Stimulated activated CD4-positive, alpha-beta T cell treated with anti-CD3 and anti-CD28 coated beads, Interleukin-1b, Interleukin-23, amount 100 ng/mL, for 48 hours (primary cell): ENCODE measurements around the gene AP3S1.
"Not testable (repeated sequence)": the region's sequence is repeated elsewhere in the genome, so short reads cannot be mapped to it uniquely, and the experiment has no call there.

Experiments
- DNase-seq: peaks from one replicate; pipeline ENCODE4 v3.0.0-alpha.2; 2020

Gene AP3S1

DNA sequence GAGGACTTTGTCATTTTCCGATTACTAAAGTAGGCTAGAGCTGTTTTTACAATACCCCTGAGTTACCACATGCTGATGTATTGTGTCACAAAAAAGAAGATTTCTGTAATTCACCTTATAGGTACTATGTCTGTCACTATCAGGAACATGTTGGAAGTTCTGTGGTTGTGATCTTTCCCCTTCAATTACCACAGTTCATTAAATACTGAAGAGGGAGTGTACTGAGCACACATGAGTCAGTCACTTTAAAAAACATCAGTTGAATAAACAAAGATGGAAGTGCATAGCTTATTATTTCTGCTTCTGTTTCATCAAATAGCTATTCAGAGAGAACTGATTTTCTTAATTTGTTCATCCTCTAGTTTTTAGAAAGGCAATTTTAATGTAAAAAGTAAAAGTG, 31.7 kb downstream of the AP3S1 start:
- no peak for DNase-seq

DNA sequence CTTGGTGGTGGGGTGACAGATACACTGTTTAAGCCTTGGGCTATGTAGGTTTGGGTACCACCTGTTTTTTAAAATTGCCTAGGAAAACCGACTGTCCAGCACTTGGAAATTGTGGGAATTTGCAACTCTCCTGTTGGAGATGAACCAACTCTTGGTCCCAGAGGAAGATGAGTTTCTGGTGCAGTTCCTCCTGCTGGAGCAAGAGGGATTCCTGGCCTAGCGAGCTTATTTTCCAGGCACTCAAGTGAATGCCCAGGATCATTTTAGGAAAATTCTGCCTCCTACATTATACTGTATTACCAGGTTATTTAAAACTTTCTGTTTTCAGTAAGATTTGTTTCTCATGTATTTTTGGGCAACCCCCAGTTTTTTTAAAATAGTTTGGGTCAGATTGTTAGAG, 33.7 kb downstream of the AP3S1 start:
- no peak for DNase-seq

DNA sequence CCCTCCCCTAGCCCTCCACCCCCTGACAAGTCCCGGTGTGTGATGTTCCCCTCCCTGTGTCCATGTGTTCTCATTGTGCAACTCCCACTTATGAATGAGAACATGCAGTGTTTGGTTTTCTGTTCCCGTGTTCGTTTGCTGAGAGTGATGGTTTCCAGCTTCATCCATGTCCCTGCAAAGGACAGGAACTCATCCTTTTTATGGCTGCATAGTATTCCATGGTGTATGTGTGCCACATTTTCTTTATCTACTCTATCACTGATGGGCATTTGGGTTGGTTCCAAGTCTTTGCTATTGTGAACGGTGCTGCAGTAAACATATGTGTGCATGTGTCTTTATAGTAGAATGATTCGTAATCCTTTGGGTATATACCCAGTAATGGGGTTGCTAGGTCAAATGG, 35.6 kb downstream of the AP3S1 start:
- DNase-seq, result not testable (repeated sequence)

DNA sequence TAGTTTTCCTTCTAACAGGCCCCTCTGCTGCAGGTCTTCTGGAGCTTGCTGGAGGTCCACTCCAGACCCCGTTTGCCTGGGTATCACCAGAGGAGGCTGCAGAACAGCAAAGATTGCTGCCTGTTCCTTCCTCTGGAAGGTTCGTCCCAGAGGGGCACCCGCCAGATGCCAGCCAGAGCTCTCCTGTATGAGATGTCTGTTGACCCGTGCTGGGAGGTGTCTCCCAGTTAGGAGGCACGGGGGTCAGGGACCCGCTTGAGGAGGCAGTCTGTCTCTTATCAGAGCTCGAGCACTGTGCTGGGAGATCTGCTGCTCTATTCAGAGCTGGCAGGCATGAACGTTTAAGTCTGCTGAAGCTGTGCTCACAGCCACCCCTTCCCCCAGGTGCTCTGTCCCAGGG, 40.7 kb downstream of the AP3S1 start:
- not testable (repeated sequence) for DNase-seq

DNA sequence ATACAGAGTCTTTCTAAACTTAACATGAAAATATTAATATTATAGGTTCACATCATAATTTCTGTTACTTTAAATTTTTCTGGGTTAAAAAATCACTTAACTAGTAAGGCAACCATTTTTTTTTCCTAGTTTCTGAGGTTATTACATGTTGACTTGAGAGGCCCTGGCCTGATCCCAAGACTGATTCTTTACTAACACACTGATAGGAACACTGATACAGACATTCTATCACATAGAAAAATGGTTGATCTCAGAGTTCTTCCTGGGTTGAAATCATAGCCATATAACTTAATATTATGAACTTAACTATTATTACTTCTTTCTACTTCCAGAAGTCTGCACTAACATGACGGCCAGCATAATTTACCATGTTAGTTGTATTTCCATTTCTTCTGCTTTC, 43.0 kb downstream of the AP3S1 start:
- DNase-seq, result no peak

DNA sequence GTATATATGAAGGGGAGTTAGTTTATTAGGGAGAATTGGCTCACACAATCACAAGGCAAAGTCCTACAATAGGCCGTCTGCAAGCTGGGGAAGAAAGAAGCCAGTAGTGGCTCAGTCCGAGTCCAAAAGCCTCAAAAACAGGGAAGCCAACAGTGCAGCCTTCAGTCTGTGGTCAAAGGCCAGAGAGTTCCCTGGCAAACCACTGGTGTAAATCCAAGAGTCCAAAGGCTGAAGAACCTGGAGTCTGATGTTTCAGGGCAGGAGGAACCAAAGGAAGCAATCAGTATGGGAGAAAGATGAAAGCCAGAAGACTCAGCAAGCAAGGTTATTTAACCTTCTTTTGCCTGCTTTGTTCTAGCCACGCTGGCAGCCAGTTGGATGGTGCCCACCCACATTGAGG, 43.5 kb downstream of the AP3S1 start:
- not testable (repeated sequence) for DNase-seq

DNA sequence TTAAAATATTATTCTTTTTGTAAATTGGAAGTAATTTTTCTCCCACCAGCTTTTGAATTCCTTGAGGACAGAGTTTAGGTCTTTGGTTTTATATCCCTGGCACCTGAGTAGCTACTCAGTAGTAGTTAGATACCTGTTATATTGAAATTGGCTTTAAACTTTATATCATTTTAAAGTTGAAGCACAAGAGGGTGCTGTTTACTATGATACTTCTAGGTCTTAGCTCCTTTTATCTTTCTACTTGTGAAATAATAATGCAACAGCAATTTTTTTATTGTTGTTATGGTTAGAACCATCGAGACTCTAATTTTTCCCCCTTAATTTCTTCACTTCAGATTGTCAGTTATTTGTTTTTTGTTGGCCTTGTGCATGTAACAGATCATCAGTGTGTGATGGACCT, 46.3 kb downstream of the AP3S1 start:
- DNase-seq, result no peak

DNA sequence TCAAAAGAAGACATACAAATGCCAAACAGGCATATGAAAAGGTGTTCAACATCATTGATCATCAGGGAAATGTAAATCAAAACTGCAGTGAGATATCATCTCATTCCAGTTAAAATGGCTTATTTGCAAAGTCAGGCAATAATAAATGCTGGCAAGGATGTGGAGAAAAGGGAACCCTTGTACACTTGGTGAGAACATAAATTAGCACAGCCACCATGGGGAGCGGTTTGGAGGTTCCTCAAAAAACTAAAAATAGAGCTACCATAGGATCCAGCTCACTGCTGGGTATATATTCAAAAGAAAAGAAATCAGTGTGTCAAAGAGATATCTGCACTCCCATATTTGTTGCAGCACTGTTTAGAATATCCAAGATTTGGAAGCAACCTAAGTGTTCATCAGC, 50.3 kb downstream of the AP3S1 start:
- DNase-seq, result no peak

DNA sequence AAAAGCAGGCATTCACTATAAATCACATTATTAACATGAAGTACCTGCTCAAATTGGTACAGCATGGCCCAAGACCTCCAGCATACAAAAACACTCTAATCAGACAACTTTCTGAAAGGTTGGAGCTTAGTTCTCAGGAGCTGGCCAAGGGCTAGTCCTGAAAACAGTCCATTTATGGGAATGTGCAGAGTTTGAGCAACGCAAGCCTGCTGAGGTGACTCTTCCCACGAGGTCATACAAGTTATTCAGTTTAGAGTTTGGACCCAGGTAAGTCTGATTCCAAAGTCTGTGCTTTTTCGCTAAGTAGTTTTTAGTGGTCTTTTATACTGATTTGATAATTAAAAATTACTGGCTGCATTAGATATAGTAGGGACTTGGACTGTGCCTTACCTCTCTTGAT, 52.6 kb downstream of the AP3S1 start:
- DNase-seq, result no peak

DNA sequence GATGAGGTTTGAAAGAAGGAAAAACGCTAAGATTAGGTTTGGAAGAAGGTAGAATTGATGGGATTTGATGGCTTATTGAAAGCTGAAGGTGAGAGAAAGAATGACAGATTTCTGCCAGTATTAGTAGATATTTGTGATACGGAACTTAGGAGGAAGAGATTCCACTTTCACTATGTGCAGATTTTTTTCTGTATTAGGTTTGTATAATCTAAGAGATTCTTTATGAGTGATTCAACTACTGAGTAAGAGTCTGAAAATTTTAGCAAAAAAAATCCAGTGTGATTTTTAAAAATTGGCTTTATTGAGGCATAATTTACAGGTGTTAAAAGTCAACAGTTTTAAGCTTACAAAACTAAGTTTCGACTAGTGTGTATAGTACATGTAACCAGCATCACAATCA, 54.1 kb downstream of the AP3S1 start:
- DNase-seq, result no peak

DNA sequence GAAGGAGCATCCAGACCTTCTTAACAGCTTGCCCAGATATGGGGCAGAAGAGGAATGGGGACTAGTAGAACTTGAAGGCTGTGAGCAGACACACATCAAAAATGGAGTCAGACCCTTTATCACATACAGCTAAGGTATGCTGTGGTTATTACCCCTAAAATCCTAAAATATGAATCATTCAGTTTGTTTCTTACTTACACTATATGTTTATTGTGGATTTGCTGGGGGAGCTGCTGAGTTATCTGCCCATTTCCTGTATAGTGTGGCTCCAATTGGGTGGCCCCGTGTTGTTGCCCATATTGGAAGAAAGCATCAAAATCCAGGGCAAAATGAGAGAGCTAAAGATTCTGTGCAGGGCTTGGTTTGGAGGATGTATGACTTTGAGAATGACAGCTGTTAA, 56.9 kb downstream of the AP3S1 start:
- DNase-seq, result no peak

DNA sequence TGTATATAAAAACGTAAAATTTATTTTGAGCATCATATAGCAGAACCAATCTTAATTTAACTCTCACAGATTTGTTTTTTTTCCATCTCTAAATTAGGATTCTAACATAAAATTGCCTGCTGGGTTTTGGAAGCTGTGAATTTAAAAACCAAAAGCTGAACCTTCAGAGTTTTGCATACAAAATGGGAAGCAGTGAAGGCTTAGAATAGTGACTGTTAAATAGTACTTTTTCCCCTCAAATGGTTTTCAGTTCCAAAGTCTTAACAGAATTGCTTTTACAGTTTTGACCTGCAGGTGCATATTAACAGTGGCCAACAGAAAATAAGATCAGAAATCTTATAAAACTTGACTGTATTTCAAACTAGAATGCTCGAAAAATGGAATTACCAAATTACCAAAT, 65.4 kb downstream of the AP3S1 start:
- no peak for DNase-seq

DNA sequence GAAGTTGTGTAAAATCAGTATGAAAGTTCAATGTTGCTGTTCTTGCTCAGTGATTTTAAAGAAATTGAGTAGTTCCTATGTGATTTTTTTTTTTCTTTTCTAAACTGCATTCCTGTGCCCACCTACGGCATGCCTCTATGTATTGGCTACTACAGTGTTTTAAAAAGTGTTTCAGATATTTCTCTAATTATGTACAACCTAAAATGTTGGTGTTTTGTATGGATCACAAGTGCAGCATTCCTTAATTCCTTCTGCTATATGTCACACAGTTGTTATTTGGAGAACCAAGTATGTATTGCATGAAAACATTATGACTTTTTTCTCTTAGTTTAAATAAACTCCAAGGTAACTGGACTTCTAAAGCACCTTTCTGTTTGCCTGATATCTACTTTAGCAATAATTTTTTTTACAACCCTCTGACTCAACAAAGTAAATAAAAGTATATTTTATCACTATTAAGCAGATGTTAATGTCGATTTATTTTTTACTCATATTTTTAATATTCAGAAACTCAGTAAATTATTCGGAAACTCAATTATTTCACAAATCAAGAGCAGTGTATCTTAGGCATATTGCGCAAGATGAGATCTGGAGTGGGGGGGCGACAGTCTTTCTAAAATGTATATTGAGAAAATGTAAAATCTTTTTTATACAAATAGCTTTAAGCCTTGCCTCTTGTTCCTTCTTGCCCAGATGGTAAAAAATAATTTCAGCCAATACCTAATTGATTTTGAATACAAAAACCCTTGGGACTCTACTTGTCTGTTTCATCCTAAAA, 72.1 kb downstream of the AP3S1 start:
- not testable (repeated sequence) for DNase-seq

DNA sequence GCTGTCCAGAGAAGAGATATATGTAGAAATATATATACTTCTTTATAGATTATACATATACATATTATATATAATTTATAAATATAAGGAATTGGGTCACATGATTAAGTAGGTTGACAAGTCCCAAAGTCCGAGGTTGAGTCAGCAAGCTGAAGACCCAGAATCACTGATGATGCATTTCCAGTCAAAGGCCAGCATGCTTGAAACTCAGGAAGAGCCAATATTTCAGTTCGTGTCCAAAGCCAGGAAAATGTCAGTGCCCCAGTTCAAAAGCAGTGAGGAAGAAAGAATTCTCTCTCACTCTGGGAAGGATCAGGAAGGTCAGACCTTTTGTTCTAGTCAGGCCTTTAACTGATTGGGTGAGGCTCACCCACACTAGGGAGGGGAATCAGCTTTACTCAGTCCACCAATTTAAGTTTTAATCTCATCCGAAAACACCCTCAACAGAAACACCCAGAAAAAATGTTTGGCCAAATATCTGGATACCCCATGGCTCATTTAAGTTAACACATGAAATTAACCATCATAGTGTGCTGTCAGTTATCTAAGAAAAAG, 78.5 kb downstream of the AP3S1 start:
- DNase-seq, result no peak

DNA sequence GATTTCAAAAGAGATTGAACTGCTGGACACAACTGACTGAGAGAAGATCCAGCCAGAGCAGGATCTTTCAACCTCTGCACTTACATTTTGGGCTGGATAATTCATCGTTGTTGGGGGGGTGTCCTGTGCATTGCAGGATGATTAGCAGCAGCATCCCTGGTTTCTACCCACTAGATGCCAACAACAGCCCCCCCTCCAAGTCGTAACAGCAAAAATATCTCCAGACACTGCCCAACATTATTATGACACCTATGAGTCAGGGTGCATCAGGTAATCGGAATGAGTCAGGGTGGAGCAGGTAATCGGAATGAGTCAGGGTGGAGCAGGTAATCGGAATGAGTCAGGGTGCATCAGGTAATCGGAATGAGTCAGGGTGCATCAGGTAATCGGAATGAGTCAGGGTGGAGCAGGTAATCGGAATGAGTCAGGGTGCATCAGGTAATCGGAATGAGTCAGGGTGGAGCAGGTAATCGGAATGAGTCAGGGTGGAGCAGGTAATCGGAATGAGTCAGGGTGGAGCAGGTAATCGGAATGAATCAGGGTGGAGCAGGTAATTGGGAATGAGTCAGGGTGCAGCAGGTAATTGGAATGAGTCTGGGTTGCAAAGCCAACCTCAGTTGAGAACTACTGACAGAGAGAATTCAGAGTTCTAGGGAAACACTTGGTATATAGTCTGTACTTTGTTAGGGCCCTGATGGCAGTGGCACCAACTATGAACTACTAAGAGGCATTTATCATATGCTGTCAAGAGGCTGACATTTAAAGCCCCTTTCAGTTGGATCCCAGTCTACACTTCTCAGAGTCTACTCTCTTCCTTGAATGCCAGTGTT, 87.1 kb downstream of the AP3S1 start:
- not testable (repeated sequence) for DNase-seq

DNA sequence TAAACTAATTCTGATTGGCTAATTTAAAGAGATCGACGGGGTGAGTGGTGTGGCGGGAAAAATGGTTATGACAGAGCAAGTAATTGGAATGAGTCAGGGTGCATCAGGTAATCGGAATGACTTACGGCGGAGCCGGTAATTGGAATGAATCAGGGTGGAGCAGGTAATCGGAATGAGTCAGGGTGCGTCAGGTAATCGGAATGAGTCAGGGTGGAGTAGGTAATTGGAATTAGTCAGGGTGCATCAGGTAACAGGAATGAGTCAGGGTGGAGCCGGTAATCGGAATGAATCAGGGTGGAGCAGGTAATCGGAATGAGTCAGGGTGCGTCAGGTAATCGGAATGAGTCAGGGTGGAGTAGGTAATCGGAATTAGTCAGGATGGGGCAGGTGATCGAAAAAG, 88.4 kb downstream of the AP3S1 start:
- DNase-seq, result peak; percentile 15

DNA sequence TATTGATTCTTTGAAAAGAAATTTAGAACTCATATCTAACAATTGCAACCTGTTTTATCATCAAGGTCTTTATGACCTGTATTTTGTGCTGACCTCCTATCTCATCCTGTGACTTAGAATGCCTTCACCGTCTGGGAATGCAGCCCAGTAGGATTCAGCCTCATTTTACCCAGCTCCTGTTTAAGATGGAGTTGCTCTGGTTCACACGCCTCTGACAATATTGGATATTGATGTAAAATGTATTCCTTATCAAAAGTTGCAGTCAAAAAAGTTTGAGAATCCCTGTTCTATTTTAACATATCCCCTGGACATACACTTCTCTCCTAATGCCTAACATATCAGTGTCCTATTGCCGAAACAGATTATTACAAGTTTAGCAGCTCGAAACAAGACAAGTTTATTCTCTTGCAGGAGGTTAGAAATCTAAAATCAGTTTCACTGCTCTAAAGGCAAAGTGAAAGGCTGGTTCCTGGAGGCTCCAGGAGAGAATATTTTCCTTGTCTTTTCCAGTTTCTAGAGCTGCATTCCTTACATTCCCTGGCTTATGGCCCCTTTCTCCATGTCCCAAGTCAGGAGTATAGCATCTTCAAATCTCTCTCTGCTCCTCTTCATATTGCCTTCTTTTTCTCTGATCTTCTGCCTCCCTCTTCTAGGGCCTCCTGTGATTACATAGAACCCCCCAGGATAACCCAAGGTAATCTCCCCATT, 89.0 kb downstream of the AP3S1 start:
- DNase-seq, result no peak

DNA sequence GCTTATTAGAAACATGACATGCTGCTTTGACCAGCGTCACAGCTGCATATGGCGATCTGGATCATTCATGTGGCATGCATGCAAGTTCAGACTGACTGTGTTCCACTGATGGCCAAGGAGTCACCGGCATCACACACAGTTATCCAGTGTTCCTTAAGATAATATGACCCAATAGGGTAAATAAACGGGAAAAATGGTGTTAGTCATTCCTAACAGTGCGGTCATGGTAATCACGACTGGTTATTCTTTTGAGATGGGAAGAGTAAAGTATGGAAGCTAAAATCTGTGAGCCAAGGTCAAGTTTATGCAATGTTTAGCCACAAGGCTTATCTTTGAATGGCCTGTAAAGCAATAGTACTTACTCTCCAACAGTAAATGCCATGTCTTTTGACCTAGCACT, 91.3 kb downstream of the AP3S1 start:
- no peak for DNase-seq

DNA sequence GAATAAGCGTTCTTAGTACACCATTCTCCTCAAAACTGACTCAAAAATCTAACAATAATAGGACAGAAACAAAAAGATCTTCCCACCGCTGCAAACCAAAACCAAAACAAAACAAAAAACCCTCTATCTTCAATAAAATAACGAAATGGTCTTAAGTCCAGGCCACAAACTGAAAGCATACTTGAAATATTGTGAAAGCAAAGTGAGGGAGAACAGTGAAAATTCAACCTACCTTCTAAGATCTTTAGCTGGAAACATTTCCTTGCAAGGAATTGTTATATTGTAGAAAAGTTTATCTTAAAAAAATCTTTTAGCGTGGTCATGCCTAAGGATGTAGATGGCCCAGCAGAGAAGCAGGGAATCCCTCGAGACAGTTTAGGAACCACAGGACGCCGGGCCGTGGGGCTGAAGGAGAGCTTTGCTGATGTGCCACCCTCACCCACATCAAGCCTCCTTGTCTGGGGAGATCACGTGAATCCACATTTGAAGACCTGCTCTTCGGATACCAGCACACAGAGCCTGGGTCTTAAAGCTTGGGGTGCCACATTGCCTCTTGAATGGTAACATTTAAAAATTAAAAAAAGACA, 92.7 kb downstream of the AP3S1 start:
- no peak for DNase-seq

DNA sequence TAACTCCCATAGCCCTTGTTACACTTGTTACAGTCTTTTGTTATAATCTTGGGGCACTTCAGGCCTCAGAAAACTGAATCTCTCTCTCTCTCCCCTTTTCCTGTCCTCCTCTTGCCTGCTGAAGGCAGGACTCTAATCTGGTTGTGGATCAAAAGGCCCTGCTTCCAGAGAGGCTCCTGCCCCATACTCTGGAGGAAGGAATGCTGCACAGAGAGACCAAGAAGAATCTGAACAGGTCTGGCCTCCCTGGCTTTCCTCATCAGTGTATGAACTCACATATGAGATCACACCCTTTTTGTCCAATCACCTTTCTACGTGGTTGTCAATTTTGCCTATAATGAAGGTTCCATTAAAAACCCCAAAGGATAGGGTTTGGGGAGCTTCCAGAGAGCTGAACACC, 94.3 kb downstream of the AP3S1 start:
- no peak for DNase-seq

DNA sequence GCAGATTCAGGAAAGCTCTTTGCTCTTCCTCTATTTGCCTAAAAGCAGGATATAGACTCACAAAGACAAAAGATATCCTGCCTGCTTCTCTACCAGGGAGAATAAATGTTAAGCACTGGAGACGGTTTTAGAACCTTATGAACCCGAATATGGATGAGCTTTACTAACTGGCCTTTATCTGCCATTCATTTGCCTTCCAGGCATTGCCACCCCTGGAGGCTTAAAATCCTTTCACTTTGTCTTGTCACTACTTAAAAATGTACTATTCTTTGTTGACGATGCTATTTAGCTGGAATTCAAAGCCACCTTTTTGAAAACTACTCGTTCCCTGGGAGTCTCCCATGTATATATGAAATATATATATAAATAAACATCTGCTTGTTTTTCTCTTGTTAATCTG, 97.3 kb downstream of the AP3S1 start:
- no peak for DNase-seq

DNA sequence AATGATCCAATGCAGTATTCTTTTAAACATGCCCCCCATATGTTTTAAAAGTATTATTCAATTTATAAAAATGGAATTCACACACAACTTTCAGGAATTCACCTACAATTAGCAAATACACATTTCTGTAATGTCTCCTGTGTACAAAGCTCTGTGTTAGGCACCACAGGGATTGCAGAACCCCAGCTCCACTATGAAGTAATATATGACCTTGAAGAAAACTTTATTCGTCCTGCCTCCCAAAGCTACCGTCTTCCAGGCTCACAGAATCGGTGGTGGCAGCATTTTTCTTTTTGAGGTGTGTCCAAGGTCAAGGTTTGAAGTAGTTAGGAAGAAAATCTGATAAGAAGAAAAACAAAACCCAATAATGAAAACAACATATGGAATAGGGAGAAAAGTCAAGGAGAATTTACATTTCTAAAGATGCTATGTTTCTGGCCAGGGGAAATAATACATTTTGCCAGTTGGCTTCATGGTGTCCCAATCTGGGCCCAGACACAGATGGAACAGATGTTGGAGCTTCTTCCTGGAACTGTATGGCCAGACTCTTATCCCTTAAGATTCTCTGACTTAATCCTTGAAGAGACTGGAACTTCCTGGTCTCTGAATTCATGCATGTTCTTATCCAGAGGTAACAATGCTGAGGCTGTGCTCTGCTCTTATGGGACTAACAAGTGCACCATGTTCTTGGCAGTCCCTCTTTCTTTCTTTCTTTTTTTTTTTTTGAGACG, 98.5 kb downstream of the AP3S1 start:
- no peak for DNase-seq
